Measurements from ENCODE around the gene FOXJ3.

DNA sequence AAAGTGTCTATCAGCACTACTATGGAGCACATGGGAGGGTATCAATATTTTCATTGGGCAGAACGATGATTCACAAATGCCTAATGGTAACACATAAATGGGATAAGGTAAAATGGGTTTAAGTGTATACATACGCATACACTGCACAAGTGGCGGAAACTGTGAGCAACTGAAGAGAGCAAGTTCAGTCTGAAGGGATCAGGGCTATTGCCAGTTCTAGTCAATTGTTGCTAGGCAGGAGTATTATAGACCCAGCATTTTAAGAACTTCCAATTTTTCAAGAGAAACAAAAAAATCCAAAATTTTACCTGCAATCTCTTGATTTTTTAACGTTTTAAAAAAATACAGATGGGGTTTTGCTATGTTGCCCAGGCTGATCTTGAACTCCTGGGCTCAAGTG, 23.1 kb downstream of the FOXJ3 start:
- TF ChIP-seq POLR2A (IDR thresholded peaks at IDR 0.05; ENCODE audit: low read depth, low read length) (no peak), POLR2AphosphoS5 (IDR thresholded peaks at IDR 0.05; ENCODE audit: low read depth, low read length) (no peak), TAF1 (IDR thresholded peaks at IDR 0.05; ENCODE audit: low read depth, low read length) (no peak)
